Measurements from ENCODE around the gene SMAD3. TPM values are rescaled to one million over a fixed set of nuclear protein-coding genes. Genes with fewer than 3 reads are reported as not detected.
A peak's percentile ranks its signal among the peaks of the same experiment; 100 is the strongest.

The SMAD3 gene
- total and polyA plus RNA-seq, 2 of the 8 experiments (the other 6 are each of a cell fraction or from before 2014, with no cell fraction given): 10.1 to 12.4 TPM

DNA sequence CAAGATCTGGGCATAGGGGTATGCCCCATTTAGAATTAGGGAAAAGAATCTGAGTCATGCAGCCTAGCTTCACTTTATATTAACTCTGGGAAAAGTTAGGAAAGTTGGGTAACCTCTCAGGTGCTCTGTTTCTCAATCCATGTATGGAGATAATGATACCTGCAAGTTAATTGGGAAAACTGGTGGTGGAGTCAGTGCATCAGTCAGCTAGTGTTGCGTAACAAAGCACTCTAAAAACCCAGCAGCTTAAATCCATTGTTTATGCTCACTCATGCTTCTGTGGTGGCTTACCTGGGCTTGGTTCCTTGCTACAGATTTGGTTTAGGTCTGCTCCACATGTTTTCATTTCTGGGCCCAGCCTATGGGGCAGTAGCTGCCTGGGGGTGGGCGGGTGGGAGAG, 91.0 kb downstream of the SMAD3 start:
- no peak overlapping the region for H4K5ac ChIP-seq (ENCODE audit: insufficient read length, low read depth, low read length)
- no peak overlapping the region for H2BK120ac ChIP-seq (replicated peaks; ENCODE audit: low read depth, low read length)
- no peak overlapping the region for H3K9ac ChIP-seq (replicated peaks in 1 of 4; ENCODE audit: extremely low read depth in 1 of 4, low read depth in 3 of 4, low read length in 3 of 4)
- H2AFZ ChIP-seq (ENCODE audit: low read length): no peak overlapping the region
- H3K4me3 ChIP-seq (ENCODE audit: extremely low read depth in 1 of 4, insufficient read depth in 2 of 4, low read depth in 3 of 4, low read length in 4 of 4): no peak overlapping the region
- no peaks in the 10 kb centered on the region; the same call in 1 of the 2 replicates for H3K79me1 ChIP-seq (ENCODE audit: low read depth, low read length)
- H4K20me1 ChIP-seq (replicated peaks in 1 of 2; ENCODE audit: control insufficient read depth in 1 of 2, insufficient read depth in 2 of 2, low read length in 2 of 2): no peaks in the 10 kb centered on the region
- no peak overlapping the region for H3K4me2 ChIP-seq (ENCODE audit: insufficient read depth in 1 of 2, low read depth in 2 of 2, low read length in 2 of 2)
- ChIA-PET CTCF (ENCODE audit: partially characterized antibody) (interaction anchor here (0.8 to 1.4 kb wide), 3 partner anchors 10 to 14 kb away, joined by 4 read pairs; no protein-coding TSS in a partner anchor), POLR2A (ENCODE audit: partially characterized antibody) (interaction anchor here (0.5 to 1.4 kb wide), 3 partner anchors 9 to 19 kb away, joined by 3 to 4 read pairs (median 4); no protein-coding TSS in a partner anchor)
- no peak overlapping the region for H3K4ac ChIP-seq (replicated peaks; ENCODE audit: insufficient read length, low read depth, low read length)
- H3K79me2 ChIP-seq (ENCODE audit: control insufficient read depth in 1 of 2, insufficient read depth in 2 of 2, low read length in 2 of 2): peaks cover 0 to 3% of the 10 kb centered on the region in 2 experiments; a peak in 1 of 4 replicates
- DNase-seq (ENCODE audit: low read depth in 1 of 2, low spot score in 2 of 2) (no peak), FAIRE-seq (no peak)
- TF ChIP-seq EGR1 (IDR thresholded peaks at IDR 0.05; ENCODE audit: borderline replicate concordance, low read depth, low read length) (no peak), CEBPB (IDR thresholded peaks at IDR 0.05; ENCODE audit: low read depth, low read length) (peak; percentile 25; the same call in 1 of the 2 replicates)
- H2AK5ac ChIP-seq (ENCODE audit: low read depth, low read length): no peak overlapping the region
- H3K27ac ChIP-seq (ENCODE audit: low read depth, low read length): no peak overlapping the region
- 94% methylated on average over 2 of the region's 2 CpGs; no CpG with 5 or more reads in 1 of the 2 experiments for WGBS, 2 experiments (ENCODE audit: extremely low coverage in 1 of 2, insufficient coverage in 1 of 2, insufficient read length in 1 of 2, insufficient replicate concordance in 2 of 2, low coverage in 1 of 2, low lambda C conversion rate in 2 of 2, missing lambda C conversion rate in 1 of 2)
- H4K8ac ChIP-seq (ENCODE audit: extremely low read depth, insufficient read depth, low read length): no peak overlapping the region
- no peaks in the 10 kb centered on the region for H3K36me3 ChIP-seq (ENCODE audit: control insufficient read depth in 2 of 4, insufficient read depth in 4 of 4, low read length in 3 of 4)
- no peak overlapping the region for H2BK15ac ChIP-seq (ENCODE audit: low read length)
- H2BK12ac ChIP-seq (ENCODE audit: low read depth, low read length): no peak overlapping the region
- no peak overlapping the region for H2BK20ac ChIP-seq (ENCODE audit: low read length)
- H3K4me1 ChIP-seq (replicated peaks in 1 of 4; ENCODE audit: control insufficient read depth in 3 of 4, insufficient read depth in 4 of 4, low read length in 3 of 4): peaks cover 0 to 10% (median 6%) of the 10 kb centered on the region in 4 experiments; a peak in 4 of 7 replicates
- H3K14ac ChIP-seq (ENCODE audit: insufficient read length): no peak overlapping the region
- no peaks in the 10 kb centered on the region for H3K27me3 ChIP-seq (replicated peaks in 1 of 4; ENCODE audit: control insufficient read depth in 3 of 4, extremely low read depth in 1 of 4, insufficient read depth in 3 of 4, low read length in 3 of 4)
- H3K23me2 ChIP-seq (ENCODE audit: low read depth, low read length): no peaks in the 10 kb centered on the region
- H2BK5ac ChIP-seq (ENCODE audit: low read depth, low read length): no peak overlapping the region
- no peak overlapping the region for H3K56ac ChIP-seq (replicated peaks; ENCODE audit: insufficient read length, low read depth, low read length)
- H3K9me3 ChIP-seq (ENCODE audit: insufficient read depth in 2 of 2, low read depth in 1 of 2, low read length in 1 of 2): no peaks in the 10 kb centered on the region
- H3K23ac ChIP-seq (ENCODE audit: insufficient read length): no peak overlapping the region
- no peak overlapping the region for H4K91ac ChIP-seq (replicated peaks; ENCODE audit: insufficient read length, low read length)
- no peak overlapping the region for H3K18ac ChIP-seq (ENCODE audit: extremely low read depth, low read length)

Measured in H1 (cell line).